Fibroblast of skin of left quadriceps (primary cell): Measurements from ENCODE around the gene AP2B1.
"Not testable (repeated sequence)": the region's sequence is repeated elsewhere in the genome, so short reads cannot be mapped to it uniquely, and the experiment has no call there.

Source experiments
- DNase-seq, 2 experiments: peaks; one replicate each; pipeline ENCODE4 v3.0.0-alpha.2; 2013; ENCODE audit warnings: low read depth in 2 of 2

The AP2B1 gene

GRCh38 chr17:35748341-35748841 is 161.3 kb downstream of the AP2B1 start:
- DNase-seq, result no peak

DNA sequence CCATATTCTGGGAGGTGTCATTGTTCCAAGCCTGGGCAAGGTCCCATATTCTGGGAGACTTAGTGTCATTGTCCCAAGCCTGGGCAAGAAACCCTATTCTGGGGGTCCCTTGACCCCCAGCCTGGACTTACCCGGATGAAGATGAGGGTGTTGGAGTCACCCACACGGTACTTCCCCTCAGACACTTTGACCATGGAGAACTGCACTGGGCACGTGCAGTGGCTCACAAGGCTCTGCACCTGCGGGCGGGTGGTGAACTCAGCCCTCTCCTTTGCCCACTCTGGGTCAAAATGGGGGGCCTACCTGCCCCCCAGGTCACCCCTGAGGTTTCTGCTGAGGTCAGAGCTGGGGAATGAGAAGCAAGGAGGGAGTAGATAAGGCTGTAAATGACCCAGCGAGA is 161.9 kb downstream of the AP2B1 start:
- DNase-seq, result no peak

GRCh38 chr17:35749560-35750412 is 162.7 kb downstream of the AP2B1 start:
- no peak for DNase-seq

DNA sequence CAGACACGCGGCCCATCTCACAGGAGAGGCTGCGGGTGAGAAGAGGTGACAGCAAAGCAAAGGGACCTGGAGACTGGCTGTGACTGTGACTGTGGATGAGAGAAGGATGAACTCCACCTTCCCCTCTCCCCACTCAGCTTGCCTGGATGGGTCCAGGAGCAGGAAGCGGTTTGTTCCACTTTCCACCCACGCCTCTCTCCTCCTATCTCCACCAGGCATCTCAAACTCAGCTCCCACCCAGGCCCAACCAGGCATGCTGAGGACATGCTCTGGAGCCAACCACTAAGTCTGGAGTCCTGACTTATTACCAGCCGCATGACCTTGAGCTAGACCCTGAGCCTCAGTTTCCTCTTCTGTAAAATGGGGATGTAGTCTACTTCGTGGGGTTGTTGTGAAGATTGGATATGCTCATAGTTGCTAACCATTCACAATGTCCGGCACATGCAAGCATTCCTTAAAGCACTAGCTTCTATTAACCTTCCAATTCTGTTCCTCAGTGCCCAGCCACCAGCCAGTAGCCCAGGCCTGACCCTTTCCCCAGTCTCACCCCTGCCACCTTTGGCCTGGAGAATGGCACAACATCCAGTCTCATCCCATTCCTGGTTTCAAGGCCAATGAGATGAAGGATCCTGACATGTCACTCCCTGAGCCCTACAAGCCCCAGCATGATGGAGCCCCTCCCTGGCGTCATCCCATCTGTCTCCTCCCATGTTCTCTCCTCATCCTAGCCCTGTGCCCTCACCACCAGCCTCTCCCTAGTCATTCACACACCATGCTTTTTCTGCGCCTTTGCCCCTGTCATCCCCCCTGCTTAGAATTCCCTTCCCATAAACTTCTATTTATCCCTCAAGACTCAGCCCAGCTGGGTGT is 163.6 kb downstream of the AP2B1 start:
- DNase-seq, result no peak

- not testable (repeated sequence) for DNase-seq
Observed at GRCh38 chr17:35751541-35751940, 164.4 kb downstream of the AP2B1 start.

DNA sequence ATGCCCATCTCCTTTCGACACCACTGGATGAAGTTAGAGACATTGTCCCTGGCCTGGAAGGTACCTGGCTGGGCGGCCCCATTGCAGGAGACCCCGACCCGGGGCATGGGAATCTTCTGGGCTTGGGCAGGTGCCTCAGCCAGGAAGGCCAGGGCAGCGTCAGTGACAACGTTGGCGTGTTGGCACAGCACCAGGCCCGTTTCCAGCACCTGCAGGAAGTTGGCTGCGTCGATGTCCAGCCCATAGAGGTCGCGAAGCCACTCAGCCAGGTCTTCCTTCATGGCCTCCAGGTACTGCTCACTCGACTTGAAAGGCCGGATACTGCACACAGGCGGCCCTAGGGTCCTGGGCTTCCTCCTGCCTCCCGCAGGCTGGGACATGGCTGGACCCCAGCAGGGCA is 165.3 kb downstream of the AP2B1 start:
- DNase-seq, result no peak

- DNase-seq, result no peak
Observed at GRCh38 chr17:35752945-35753764, 166.0 kb downstream of the AP2B1 start, which contains the start of gene GAS2L2. Gene GAS2L2 (minus strand): TSS chr17:35753239. CDS start chr17:35752850, 389 bp downstream.

GRCh38 chr17:35757243-35757642 is 170.1 kb downstream of the AP2B1 start:
- no peak for DNase-seq

- no peak for DNase-seq
Observed at GRCh38 chr17:35760587-35760986, 173.5 kb downstream of the AP2B1 start, which contains the start of gene C17orf50. Gene C17orf50 (plus strand): TSS chr17:35760887. CDS start chr17:35760942, 55 bp downstream.

- no peak for DNase-seq
Observed at GRCh38 chr17:35761601-35762000, 174.5 kb downstream of the AP2B1 start.

- DNase-seq, result no peak
Observed at GRCh38 chr17:35763767-35764122, 176.6 kb downstream of the AP2B1 start.

GRCh38 chr17:35764123-35764991 is 177.2 kb downstream of the AP2B1 start:
- peak; percentile 42 to 44 for DNase-seq

- DNase-seq, result no peak
Observed at GRCh38 chr17:35765086-35765710, 178.1 kb downstream of the AP2B1 start.

DNA sequence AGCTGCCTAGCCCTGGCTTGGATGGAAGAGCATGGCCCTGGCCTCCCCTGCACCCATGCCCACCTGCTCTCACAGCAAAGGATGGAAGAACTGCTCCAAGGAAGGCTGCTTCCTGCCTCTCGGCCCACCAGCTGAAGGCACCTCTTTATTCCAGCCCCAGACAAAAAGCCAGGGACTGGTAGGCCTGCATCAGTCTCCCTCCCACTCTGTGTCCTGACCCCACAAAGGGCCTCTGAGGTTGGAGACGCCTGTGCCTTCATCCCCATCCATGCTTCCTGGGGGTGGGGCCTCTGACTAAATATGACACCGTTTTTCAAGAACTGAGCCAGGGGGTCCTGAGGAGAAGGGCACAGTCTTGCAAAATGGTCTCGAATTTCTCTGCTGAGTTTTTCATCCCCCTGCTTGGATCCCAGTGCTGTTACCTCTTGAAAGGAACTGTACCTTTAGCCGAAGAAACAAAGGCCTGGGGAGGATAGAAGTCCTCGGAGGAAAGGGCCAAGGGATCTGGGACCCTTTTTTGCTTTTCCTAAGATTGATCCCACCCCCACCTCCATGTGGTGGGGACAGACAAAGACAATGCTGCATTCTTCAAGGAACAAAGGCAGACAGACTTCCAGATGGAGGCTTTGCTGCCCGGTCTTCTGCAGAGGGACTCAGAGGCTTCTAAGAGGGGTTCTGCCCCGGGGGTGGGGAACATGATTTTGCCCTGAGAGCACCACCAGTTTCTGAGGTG is 178.8 kb downstream of the AP2B1 start:
- no peak for DNase-seq

DNA sequence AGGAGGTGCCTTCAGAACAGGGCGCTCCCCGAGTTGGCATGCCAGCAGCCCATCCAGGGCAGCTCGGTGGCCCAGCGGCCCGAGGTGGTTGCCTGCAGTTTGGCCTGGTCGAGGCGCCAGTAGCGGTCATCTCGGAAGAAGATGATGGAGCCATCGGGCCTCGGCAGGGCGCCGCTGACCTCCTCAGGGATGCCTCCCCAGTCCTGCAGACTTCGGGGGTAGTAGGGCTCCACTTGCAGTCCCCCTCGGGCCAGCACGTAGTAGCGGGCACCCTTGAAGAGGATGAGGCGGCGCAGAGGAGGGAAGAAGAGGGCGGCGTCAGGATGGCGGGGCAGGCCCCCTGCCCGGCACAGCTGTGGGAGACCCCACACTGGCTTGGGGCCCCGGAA is 179.4 kb downstream of the AP2B1 start:
- no peak for DNase-seq

- no peak for DNase-seq
Observed at GRCh38 chr17:35766903-35767510, 179.9 kb downstream of the AP2B1 start.

DNA sequence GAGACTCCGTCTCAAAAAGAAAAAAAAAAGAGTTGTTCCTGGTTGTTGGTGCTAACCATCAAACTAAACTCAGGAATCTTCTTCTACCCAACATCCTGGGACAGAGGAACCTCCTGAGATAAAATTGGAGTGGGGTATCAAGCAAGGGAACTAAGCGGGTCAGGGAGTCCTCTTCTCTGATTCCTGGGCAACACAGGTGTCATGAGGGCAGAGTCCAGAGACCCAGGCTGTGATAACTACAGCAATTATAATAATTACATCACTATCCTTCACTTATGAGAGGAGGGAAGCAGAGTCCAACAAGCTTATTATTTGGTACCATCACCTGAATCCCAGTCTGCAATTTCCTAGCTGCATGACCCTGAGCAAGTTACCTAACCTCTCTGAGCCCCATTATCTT is 181.7 kb downstream of the AP2B1 start:
- no peak for DNase-seq

- DNase-seq, result no peak
Observed at GRCh38 chr17:35769895-35770486, 182.9 kb downstream of the AP2B1 start.

DNA sequence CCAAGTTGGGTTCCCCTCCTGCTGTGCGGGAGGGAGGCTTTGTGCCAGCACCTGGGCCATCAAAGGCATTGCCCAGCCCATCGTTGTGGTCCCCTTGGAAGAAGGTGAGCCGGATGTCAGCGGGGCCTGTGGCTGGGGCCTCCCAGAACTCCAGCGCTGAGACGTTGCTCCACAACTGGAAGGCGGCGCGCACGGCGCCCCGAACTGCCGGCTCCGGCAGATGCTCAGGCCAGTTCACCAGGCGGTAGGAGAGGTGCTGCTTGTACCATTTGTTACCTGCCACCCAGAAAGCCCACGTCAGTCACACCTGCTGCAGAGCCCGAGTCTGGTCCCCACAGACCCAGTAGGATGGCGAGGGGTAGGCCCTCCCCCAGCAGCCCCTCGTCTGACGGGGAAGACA is 186.0 kb downstream of the AP2B1 start:
- no peak for DNase-seq
